Vein endothelial cell (primary cell): Measurements from ENCODE around the gene NPHS2. TPM values are rescaled to one million over a fixed set of nuclear protein-coding genes. Genes with fewer than 3 reads are reported as not detected.

ENCODE experiments used
- small RNA-seq: library from RNA; depleted of rRNA; stranded (forward); fragments of <200 nt; gene quantifications from one replicate; pipeline ENCODE3, GENCODE V24; 2012
- total RNA-seq: library from RNA; depleted of rRNA; stranded (reverse); fragments of >200 nt; gene quantifications from 2 replicates; pipeline ENCODE4 v1.2.3, GENCODE V29; 2012

Gene NPHS2
- total RNA-seq, result not detected in 2 replicates

GRCh38 chr1:179575497-179576314 is at the start of gene NPHS2:
Gene NPHS2 (minus strand): TSS chr1:179575948. CDS start chr1:179575864, 84 bp downstream.

GRCh38 chr1:179591592-179592580 is 16.1 kb upstream of the NPHS2 start, which contains the start of gene TDRD5:
Gene TDRD5 (plus strand): TSS chr1:179591832. CDS start chr1:179592616, 784 bp downstream.

Small RNAs within 50 kb of the gene (small RNA-seq; reads per million reads assigned to genes)
- gene RNU5F-2P, result not detected

Other genes with a start within 250 kb of the NPHS2 start
- 0.38 TPM in 1 of 2 replicates, not detected in the other for gene AXDND1, start 210.0 kb downstream of the NPHS2 start, total RNA-seq
- not detected in 2 replicates for gene TDRD5, start 15.9 kb upstream of the NPHS2 start, total RNA-seq
- 0.10 TPM in 1 of 2 replicates, not detected in the other for gene FAM163A, start 167.3 kb upstream of the NPHS2 start, total RNA-seq